Activated CD8-positive, alpha-beta T cell treated with anti-CD3 and anti-CD28 coated beads for 36 hours (primary cell): ENCODE measurements around the gene PRICKLE3. TPM values are rescaled to one million over a fixed set of nuclear protein-coding genes. Genes with fewer than 3 reads are reported as not detected.

ENCODE experiments used
- ATAC-seq: fragments of 200-7000 bp; cut with Tn5 transposase; one replicate; pipeline ENCODE4 v1.10.0; 2021; ENCODE audit warnings: mild to moderate bottlenecking, moderate library complexity
- CTCF ChIA-PET: fragments of 350-600 bp; sonication (Branson Sonifier 250); formaldehyde crosslinking; loops from one replicate; lab custom pipeline; 2021; ENCODE audit warnings: antibody characterized with exemption; lab: Charles Lee
- POLR2A ChIA-PET: fragments of 350-600 bp; sonication (Branson Sonifier 250); formaldehyde crosslinking; loops from one replicate; lab custom pipeline; 2021; ENCODE audit warnings: antibody characterized with exemption; lab: Charles Lee
- DNase-seq: peaks from one replicate; pipeline ENCODE4 v3.0.0-alpha.2; 2020
- H3K27ac Mint-ChIP-seq: one replicate; pipeline ENCODE4 v1.8.0; 2021; ENCODE audit warnings: mild to moderate bottlenecking, mixed read lengths
- H3K27me3 Mint-ChIP-seq: one replicate; pipeline ENCODE4 v1.8.0; 2021; ENCODE audit warnings: mixed read lengths
- H3K36me3 Mint-ChIP-seq: one replicate; pipeline ENCODE4 v1.8.0; 2021; ENCODE audit warnings: low read depth, mixed read lengths
- H3K4me1 Mint-ChIP-seq: one replicate; pipeline ENCODE4 v1.8.0; 2021; ENCODE audit warnings: low read depth, mixed read lengths
- H3K4me3 Mint-ChIP-seq: one replicate; pipeline ENCODE4 v1.8.0; 2021; ENCODE audit warnings: mild to moderate bottlenecking, moderate library complexity, mixed read lengths
- H3K9me3 Mint-ChIP-seq: one replicate; pipeline ENCODE4 v1.8.0; 2021; ENCODE audit warnings: mixed read lengths
- intact Hi-C: fragments of 100-400 bp; cut with micrococcal nuclease; formaldehyde crosslinking; loops from one replicate; pipeline ENCODE4 v1.10.0; 2022
- total RNA-seq, 2 experiments: library from RNA; stranded (reverse); gene quantifications; one replicate each; pipeline ENCODE4 v1.2.3, GENCODE V29; 2021
- TF ChIP-seq, protein P1 (sequence below): fragments of 200-600 bp; IDR thresholded peaks from one replicate; pipeline ENCODE4 v1.8.0; 2022; ENCODE audit warnings: antibody characterized with exemption, mild to moderate bottlenecking

The PRICKLE3 gene
- total RNA-seq, 2 experiments from 2014 or later, result 25.9 TPM

DNA sequence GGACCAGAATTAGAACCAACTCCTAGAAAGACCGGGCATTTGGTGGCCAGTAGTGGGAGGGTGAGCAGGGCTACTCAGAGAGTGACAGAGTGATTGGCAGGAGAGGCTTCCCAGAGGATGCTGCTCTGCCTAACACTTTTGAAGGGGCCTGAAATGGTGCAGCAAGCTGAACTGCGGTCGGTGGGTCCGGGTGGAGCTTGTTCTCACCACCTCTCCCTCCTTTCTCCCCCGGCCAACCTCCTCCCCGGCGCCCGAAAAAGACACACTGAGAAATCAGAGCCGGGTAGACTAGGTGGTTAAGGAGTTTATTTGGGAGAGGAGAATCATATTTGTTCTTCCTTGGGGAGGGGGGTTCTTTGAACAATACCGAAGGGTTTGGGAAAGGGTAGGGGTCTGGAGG lies 1.4 kb upstream of the PRICKLE3 start:
- POLR2A ChIA-PET, result interaction anchor here (0.6 kb wide), 2 partner anchors 11 to 185 kb away, joined by 3 to 4 read pairs; no protein-coding TSS in a partner anchor
- TF ChIP-seq, protein P1, sequence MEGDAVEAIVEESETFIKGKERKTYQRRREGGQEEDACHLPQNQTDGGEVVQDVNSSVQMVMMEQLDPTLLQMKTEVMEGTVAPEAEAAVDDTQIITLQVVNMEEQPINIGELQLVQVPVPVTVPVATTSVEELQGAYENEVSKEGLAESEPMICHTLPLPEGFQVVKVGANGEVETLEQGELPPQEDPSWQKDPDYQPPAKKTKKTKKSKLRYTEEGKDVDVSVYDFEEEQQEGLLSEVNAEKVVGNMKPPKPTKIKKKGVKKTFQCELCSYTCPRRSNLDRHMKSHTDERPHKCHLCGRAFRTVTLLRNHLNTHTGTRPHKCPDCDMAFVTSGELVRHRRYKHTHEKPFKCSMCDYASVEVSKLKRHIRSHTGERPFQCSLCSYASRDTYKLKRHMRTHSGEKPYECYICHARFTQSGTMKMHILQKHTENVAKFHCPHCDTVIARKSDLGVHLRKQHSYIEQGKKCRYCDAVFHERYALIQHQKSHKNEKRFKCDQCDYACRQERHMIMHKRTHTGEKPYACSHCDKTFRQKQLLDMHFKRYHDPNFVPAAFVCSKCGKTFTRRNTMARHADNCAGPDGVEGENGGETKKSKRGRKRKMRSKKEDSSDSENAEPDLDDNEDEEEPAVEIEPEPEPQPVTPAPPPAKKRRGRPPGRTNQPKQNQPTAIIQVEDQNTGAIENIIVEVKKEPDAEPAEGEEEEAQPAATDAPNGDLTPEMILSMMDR, result no peak
- Mint-ChIP-seq H3K9me3 (no peaks in the 10 kb centered on the region), H3K4me3 (no peak overlapping the region), H3K27me3 (no peaks in the 10 kb centered on the region), H3K4me1 (peaks cover 10% of the 10 kb centered on the region), H3K36me3 (peaks cover 13% of the 10 kb centered on the region), H3K27ac (no peak overlapping the region)
- ATAC-seq (no peak), DNase-seq (no peak)
- intact Hi-C loops, result no loop called here
- CTCF ChIA-PET, result no interaction called here

GRCh38 chrX:49187028-49187394 lies 838 bp upstream of the PRICKLE3 start:
- ATAC-seq (no peak), DNase-seq (no peak)
- intact Hi-C loops, result no loop called here
- H3K4me3 Mint-ChIP-seq, result peak overlapping the region; percentile 84
- no peaks in the 10 kb centered on the region for H3K9me3 Mint-ChIP-seq
- peaks cover 8% of the 10 kb centered on the region for H3K4me1 Mint-ChIP-seq
- no peaks in the 10 kb centered on the region for H3K27me3 Mint-ChIP-seq
- H3K36me3 Mint-ChIP-seq, result peaks cover 13% of the 10 kb centered on the region
- POLR2A ChIA-PET, result interaction anchor here (1.0 kb wide), 1 partner anchor 275 kb away, joined by 3 read pairs; no protein-coding TSS in a partner anchor
- CTCF ChIA-PET, result no interaction called here
- TF ChIP-seq, protein P1, result no peak
- peak overlapping the region; percentile 77 for H3K27ac Mint-ChIP-seq

DNA sequence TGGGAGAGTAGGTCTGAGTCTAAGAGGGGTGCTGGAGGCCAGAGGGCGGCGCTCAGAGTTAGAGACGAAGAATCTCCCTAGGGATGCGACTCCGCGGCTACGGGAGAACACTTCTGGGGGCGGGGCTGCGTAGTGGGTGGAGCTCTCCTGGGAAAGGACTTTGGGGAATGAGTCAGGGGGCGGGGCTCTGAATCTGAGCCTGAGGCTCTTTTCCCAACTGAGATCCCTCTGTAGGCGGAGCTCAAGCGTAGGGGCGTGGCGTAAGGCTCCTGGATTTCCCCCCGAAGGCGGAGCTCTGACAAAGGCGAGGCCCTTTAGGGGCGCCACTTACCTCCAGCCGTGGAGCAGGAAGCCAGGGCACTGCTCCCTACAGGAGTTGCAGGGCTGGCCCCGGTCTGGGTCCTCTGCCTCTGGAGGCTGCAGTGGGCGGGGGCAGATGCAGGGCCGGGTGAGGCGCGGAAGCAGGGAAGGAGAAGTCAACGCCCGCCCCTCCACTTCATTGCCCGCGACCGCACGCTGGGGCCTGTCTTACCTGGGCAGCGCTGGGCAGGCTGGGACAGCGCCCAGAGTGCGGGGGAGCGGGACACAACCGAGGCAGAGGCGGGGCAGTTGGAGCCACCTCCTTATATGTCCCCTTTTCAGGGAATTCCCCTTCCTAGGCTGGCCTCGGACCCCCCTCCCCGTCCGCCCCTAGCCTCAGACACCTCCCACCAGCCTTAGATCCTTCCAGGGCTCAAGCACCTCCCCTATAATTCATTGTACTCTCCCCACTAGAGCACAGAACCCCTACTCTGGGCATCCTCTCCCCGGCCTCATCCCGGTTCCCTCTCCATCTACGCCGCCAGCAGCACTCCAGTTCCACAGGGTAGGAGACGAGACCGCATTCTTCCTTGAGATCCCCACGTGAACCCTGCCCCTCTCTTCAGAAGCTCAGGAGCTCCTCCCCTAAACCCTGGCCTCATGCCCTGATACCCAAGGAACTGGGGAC lies 1.6 kb downstream of the PRICKLE3 start:
- peak overlapping the region; percentile 84 for H3K4me3 Mint-ChIP-seq
- no peaks in the 10 kb centered on the region for H3K9me3 Mint-ChIP-seq
- H3K27me3 Mint-ChIP-seq, result no peaks in the 10 kb centered on the region
- ChIA-PET POLR2A (interaction anchor here (1.0 to 1.4 kb wide), 4 partner anchors 12 to 104 kb away, joined by 3 to 6 read pairs (median 4); no protein-coding TSS in a partner anchor), CTCF (interaction anchor here (1.0 to 1.2 kb wide), 2 partner anchors 8 to 17 kb away, joined by 3 read pairs; no protein-coding TSS in a partner anchor)
- H3K4me1 Mint-ChIP-seq, result peaks cover 6% of the 10 kb centered on the region
- TF ChIP-seq, protein P1, result no peak
- intact Hi-C loops, result no loop called here
- ATAC-seq (peak; percentile 64), DNase-seq (peak; percentile 66)
- peak overlapping the region; percentile 82 for H3K27ac Mint-ChIP-seq
- H3K36me3 Mint-ChIP-seq, result peaks cover 20% of the 10 kb centered on the region

GRCh38 chrX:49183701-49184281 lies 2.4 kb downstream of the PRICKLE3 start:
- H3K4me3 Mint-ChIP-seq, result no peak overlapping the region

More at GRCh38 chrX:49183701-49184281, 2.4 kb downstream of the PRICKLE3 start:
- Mint-ChIP-seq H3K9me3 (no peaks in the 10 kb centered on the region), H3K36me3 (peaks cover 26% of the 10 kb centered on the region), H3K4me1 (peaks cover 6% of the 10 kb centered on the region), H3K27me3 (no peaks in the 10 kb centered on the region), H3K27ac (no peak overlapping the region)
- TF ChIP-seq, protein P1, result no peak
- DNase-seq, result no peak
- ChIA-PET CTCF (interaction anchor here (1.0 kb wide), 1 partner anchor 9 kb away, joined by 3 read pairs; no protein-coding TSS in a partner anchor), POLR2A (interaction anchor here (1.0 kb wide), 1 partner anchor 15 kb away, joined by 3 read pairs; no protein-coding TSS in a partner anchor)
- no peak for ATAC-seq
- intact Hi-C loops, result no loop called here
